DND-41 (cell line): ENCODE measurements around the gene MAPK10.

Experiments used
- EZH2 ChIP-seq: IDR thresholded peaks from 3 replicates; pipeline ENCODE4 v1.6.1; 2012; ENCODE audit warnings: borderline replicate concordance, low read depth, mild to moderate bottlenecking, moderate library complexity, low read length, inconsistent platforms; ENCODE audit not compliant: severe bottlenecking
- TF ChIP-seq, protein P1 (sequence below): IDR thresholded peaks from 2 replicates; pipeline ENCODE4 v1.5.1; 2012; ENCODE audit warnings: borderline replicate concordance, low read length, moderate library complexity, mild to moderate bottlenecking; ENCODE audit not compliant: poor library complexity, severe bottlenecking; ENCODE audit errors: extremely low read depth

DNA sequence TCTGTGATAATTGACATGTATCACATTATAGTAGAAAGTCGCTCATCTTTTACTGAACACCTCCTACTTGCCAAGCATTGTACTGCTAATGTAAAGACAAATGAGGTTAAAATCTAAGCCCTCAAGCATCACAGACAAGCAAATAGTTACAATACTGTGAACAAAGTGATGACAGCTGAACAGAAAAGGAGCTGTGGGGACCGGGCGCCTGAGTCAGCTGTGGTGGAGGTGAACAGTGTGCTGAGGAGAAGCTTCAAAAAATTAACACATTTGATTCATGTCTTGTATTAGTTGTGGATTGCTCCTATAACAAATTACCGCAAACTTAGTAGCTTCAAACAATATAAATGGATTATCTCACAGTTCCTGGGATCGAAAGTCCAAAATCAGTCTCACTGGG lies 124.3 kb downstream of the MAPK10 start:
- TF ChIP-seq, protein P1, sequence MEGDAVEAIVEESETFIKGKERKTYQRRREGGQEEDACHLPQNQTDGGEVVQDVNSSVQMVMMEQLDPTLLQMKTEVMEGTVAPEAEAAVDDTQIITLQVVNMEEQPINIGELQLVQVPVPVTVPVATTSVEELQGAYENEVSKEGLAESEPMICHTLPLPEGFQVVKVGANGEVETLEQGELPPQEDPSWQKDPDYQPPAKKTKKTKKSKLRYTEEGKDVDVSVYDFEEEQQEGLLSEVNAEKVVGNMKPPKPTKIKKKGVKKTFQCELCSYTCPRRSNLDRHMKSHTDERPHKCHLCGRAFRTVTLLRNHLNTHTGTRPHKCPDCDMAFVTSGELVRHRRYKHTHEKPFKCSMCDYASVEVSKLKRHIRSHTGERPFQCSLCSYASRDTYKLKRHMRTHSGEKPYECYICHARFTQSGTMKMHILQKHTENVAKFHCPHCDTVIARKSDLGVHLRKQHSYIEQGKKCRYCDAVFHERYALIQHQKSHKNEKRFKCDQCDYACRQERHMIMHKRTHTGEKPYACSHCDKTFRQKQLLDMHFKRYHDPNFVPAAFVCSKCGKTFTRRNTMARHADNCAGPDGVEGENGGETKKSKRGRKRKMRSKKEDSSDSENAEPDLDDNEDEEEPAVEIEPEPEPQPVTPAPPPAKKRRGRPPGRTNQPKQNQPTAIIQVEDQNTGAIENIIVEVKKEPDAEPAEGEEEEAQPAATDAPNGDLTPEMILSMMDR = no peak
- no peak for TF ChIP-seq EZH2
